IPS-18a (cell line): ENCODE results near the gene MAP2.
"Not testable (repeated sequence)": the region's sequence is repeated elsewhere in the genome, so short reads cannot be mapped to it uniquely, and the experiment has no call there.

Experiments used
- H3K27ac ChIP-seq: one replicate; pipeline ENCODE4 v1.5.1; 2013; ENCODE audit warnings: low read length
- H3K27me3 ChIP-seq: one replicate; pipeline ENCODE4 v1.6.1; 2013; ENCODE audit warnings: mild to moderate bottlenecking, low read length; ENCODE audit not compliant: control insufficient read depth, insufficient read depth
- H3K36me3 ChIP-seq: one replicate; pipeline ENCODE4 v1.6.1; 2013; ENCODE audit warnings: low read depth, low read length; ENCODE audit not compliant: control insufficient read depth
- H3K4me1 ChIP-seq: one replicate; pipeline ENCODE4 v1.6.1; 2013; ENCODE audit warnings: low read depth, low read length; ENCODE audit not compliant: control insufficient read depth
- H3K4me3 ChIP-seq: one replicate; pipeline ENCODE4 v1.5.1; 2013; ENCODE audit warnings: low read length
- H3K9ac ChIP-seq: one replicate; pipeline ENCODE4 v1.6.1; 2013; ENCODE audit warnings: mild to moderate bottlenecking, low read length, moderate library complexity
- H3K9me3 ChIP-seq: one replicate; pipeline ENCODE4 v1.6.1; 2013; ENCODE audit warnings: low read depth, low read length; ENCODE audit not compliant: control insufficient read depth

Gene MAP2

GRCh38 chr2:209463835-209464234 is 40.0 kb downstream of the MAP2 start:
- H3K27me3 ChIP-seq, result no peaks in the 10 kb centered on the region
- peaks cover 5% of the 10 kb centered on the region for H3K4me1 ChIP-seq
- no peak overlapping the region for H3K27ac ChIP-seq
- no peak overlapping the region for H3K4me3 ChIP-seq
- no peak overlapping the region for H3K9ac ChIP-seq
- H3K36me3 ChIP-seq, result no peaks in the 10 kb centered on the region
- H3K9me3 ChIP-seq, result no peaks in the 10 kb centered on the region

- peaks cover 4% of the 10 kb centered on the region for H3K4me1 ChIP-seq
- no peak overlapping the region for H3K9ac ChIP-seq
- no peak overlapping the region for H3K4me3 ChIP-seq
- no peak overlapping the region for H3K27ac ChIP-seq
- no peaks in the 10 kb centered on the region for H3K36me3 ChIP-seq
- H3K27me3 ChIP-seq, result no peaks in the 10 kb centered on the region
- no peaks in the 10 kb centered on the region for H3K9me3 ChIP-seq
These were observed 45.0 kb downstream of the MAP2 start for GRCh38 chr2:209468846-209469245.

GRCh38 chr2:209469481-209469880 is 45.6 kb downstream of the MAP2 start:
- H3K27ac ChIP-seq, result no peak overlapping the region
- H3K4me3 ChIP-seq, result no peak overlapping the region
- H3K9me3 ChIP-seq, result no peaks in the 10 kb centered on the region

GRCh38 chr2:209470466-209470865 is 46.6 kb downstream of the MAP2 start:
- Histone ChIP-seq H3K9ac (no peak overlapping the region), H3K27ac (no peak overlapping the region), H3K4me1 (peaks cover 4% of the 10 kb centered on the region), H3K36me3 (no peaks in the 10 kb centered on the region), H3K9me3 (no peaks in the 10 kb centered on the region), H3K27me3 (no peaks in the 10 kb centered on the region), H3K4me3 (no peak overlapping the region)

More at GRCh38 chr2:209469481-209469880, 45.6 kb downstream of the MAP2 start:
- Histone ChIP-seq H3K4me1 (peaks cover 4% of the 10 kb centered on the region), H3K27me3 (no peaks in the 10 kb centered on the region), H3K36me3 (no peaks in the 10 kb centered on the region), H3K9ac (no peak overlapping the region)

GRCh38 chr2:209471037-209471436 is 47.2 kb downstream of the MAP2 start:
- Histone ChIP-seq H3K27me3 (no peaks in the 10 kb centered on the region), H3K9ac (no peak overlapping the region), H3K27ac (no peak overlapping the region), H3K4me3 (no peak overlapping the region), H3K36me3 (no peaks in the 10 kb centered on the region), H3K4me1 (peaks cover 4% of the 10 kb centered on the region), H3K9me3 (no peaks in the 10 kb centered on the region)

GRCh38 chr2:209472112-209472832 is 48.4 kb downstream of the MAP2 start:
- H3K27ac ChIP-seq, result no peak overlapping the region
- H3K9ac ChIP-seq, result no peak overlapping the region
- peaks cover 4% of the 10 kb centered on the region for H3K4me1 ChIP-seq
- H3K9me3 ChIP-seq, result no peaks in the 10 kb centered on the region
- no peaks in the 10 kb centered on the region for H3K36me3 ChIP-seq
- no peak overlapping the region for H3K4me3 ChIP-seq
- no peaks in the 10 kb centered on the region for H3K27me3 ChIP-seq

- no peaks in the 10 kb centered on the region for H3K9me3 ChIP-seq
- H3K9ac ChIP-seq, result no peak overlapping the region
- no peak overlapping the region for H3K27ac ChIP-seq
- H3K4me3 ChIP-seq, result no peak overlapping the region
- peaks cover 4% of the 10 kb centered on the region for H3K4me1 ChIP-seq
- H3K27me3 ChIP-seq, result no peaks in the 10 kb centered on the region
- H3K36me3 ChIP-seq, result no peaks in the 10 kb centered on the region
These were observed 49.0 kb downstream of the MAP2 start for GRCh38 chr2:209472871-209473270.

GRCh38 chr2:209473930-209474419 is 50.1 kb downstream of the MAP2 start:
- no peaks in the 10 kb centered on the region for H3K9me3 ChIP-seq
- no peaks in the 10 kb centered on the region for H3K27me3 ChIP-seq
- peaks cover 4% of the 10 kb centered on the region for H3K4me1 ChIP-seq
- H3K9ac ChIP-seq, result no peak overlapping the region
- no peak overlapping the region for H3K27ac ChIP-seq
- no peaks in the 10 kb centered on the region for H3K36me3 ChIP-seq
- no peak overlapping the region for H3K4me3 ChIP-seq

GRCh38 chr2:209474960-209475359 is 51.1 kb downstream of the MAP2 start:
- Histone ChIP-seq H3K4me3 (no peak overlapping the region), H3K9ac (no peak overlapping the region), H3K27ac (no peak overlapping the region), H3K9me3 (no peaks in the 10 kb centered on the region), H3K4me1 (peaks cover 4% of the 10 kb centered on the region), H3K36me3 (no peaks in the 10 kb centered on the region), H3K27me3 (no peaks in the 10 kb centered on the region)

- H3K27ac ChIP-seq, result no peak overlapping the region
- no peaks in the 10 kb centered on the region for H3K9me3 ChIP-seq
- peaks cover 4% of the 10 kb centered on the region for H3K4me1 ChIP-seq
These were observed 52.7 kb downstream of the MAP2 start for GRCh38 chr2:209476367-209477208.

GRCh38 chr2:209492296-209492695 is 68.4 kb downstream of the MAP2 start:
- not testable (repeated sequence) for H3K9ac ChIP-seq, H3K4me1 ChIP-seq, H3K36me3 ChIP-seq, H3K9me3 ChIP-seq, H3K4me3 ChIP-seq, H3K27me3 ChIP-seq, H3K27ac ChIP-seq

More at GRCh38 chr2:209476367-209477208, 52.7 kb downstream of the MAP2 start:
- Histone ChIP-seq H3K4me3 (no peak overlapping the region), H3K27me3 (no peaks in the 10 kb centered on the region), H3K9ac (no peak overlapping the region), H3K36me3 (no peaks in the 10 kb centered on the region)
